T-helper 22 cell (primary cell): ENCODE results near the gene CACNA2D4.
A peak's percentile ranks its signal among the peaks of the same experiment; 100 is the strongest.

Experiments used
- DNase-seq: peaks from one replicate; pipeline ENCODE4 v3.0.0-alpha.2; 2020; ENCODE audit warnings: low read depth

The CACNA2D4 gene

DNA sequence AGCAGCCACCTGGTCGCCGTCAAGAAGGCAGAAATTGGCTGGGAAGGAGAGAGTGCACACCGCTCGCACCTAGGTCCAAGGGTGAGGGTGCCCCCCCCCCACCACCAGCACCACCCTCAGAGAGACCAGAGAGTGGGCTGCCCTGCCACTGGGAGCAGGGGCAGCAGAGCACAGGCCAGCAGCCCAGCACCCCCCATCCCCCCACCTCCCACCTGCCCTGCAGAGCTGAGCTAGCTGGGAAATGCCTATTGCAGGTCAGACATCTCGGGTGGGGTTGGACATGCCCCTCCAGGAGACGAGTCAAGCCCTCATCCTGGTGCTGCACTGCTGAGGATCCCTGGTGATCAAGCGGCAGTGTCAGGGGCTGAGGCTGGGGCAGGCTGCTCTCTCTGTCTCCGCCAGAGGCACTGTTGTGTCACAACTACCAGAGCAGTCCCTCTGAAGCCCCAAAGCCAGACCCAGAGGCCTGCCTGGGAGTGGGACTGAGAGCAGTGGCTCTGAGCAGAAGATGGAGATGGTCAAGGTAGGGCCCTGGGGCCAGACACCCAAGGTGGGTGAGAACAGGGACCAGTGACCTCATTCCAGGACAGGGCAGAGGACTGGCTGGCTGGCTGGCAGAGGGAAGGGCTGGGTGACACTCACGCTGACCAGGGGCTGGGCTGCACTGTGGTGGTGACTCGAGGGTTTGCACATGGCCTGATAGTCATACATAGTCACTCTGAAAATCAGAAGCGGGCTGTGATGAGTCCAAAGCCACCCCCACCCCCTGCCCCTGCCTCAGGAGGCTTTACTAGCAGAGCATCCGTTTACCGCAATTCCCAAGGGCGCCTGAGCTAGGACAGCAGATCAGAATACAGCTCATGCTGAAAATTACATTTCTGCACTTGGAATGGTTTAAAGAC lies 117.8 kb downstream of the CACNA2D4 start:
- DNase-seq, result no peak

DNA sequence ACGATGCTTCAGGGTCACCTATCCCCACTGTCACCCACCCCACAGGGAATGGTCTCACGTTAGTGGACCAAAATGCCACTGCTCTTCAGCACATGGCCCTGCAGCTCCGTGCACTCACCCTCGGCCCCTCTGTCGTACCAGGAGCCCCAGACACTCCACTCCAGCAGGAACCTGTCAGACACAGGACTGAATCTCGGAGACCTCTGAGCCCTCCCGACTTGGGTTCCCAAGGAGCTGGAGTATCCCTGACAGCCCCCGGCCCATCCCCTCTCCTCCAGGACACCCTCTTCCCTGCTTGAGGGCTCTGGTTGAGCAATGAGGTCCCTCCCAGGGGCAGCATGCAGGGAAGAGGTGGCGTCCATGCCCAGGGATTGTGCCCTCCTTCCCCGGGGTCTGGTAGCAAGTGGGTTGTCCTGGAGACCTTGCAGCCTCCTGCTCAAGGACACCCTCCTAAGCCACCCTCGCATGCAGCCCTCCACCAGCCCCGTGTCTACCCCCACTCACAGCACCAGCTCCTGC lies 118.5 kb downstream of the CACNA2D4 start:
- DNase-seq, result no peak

DNA sequence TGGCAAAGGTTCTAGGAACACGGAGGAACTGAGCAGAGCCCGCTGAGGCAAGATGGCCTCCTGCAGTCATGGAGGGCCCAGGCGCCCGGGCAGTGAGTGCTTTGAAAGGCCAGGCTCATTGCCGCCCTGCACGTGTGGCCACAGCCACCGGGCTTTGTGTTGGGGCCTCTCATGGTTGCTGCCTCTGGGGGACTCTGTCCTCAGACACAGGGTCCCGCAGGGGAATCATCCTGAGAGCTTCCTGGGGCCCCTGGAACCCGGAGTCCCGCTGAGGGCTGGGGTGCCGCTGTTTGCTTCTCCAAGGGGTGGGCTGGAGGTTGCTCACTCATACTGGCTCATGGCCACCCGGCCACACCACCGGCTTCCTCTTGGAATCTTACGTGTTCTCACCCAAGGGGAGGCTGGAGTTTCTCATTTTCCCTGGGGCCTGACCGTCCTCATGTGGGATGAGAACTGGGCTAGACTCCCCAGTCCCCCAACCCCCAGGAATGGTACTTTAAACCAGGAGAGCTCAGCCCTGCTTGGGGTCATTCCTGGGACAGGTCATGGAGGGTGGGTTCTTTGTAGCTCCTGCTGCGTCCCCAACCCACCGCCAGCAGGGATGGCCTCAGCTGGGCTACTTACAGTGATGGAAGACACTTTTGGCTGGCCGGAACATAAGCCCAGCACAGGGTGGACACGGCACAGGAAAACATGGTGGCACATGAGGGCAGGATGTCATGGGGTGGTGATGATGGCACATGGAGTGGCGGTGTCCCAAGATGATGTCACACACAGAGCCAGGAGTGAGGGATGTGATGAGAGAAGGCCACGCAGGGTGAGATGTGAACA lies 119.2 kb downstream of the CACNA2D4 start:
- DNase-seq, result no peak

DNA sequence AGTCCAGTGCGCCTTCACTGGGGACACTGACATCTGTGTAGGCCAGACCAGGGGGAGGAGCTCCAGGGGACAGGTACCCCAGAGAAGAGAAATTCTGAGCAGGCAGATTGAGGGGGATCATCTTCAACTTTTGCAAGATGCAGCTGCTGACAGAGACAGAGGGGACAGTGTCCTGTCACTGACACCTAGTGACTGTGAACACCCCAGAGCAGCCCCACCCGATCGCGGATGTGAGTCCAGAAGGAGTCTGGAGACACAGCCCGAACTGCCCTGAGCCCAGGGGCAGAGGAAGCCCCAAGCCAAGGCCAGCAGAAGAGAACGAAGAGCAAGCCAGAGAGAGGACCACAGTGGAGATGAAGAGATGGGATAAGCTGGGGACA lies 119.8 kb downstream of the CACNA2D4 start:
- no peak for DNase-seq

DNA sequence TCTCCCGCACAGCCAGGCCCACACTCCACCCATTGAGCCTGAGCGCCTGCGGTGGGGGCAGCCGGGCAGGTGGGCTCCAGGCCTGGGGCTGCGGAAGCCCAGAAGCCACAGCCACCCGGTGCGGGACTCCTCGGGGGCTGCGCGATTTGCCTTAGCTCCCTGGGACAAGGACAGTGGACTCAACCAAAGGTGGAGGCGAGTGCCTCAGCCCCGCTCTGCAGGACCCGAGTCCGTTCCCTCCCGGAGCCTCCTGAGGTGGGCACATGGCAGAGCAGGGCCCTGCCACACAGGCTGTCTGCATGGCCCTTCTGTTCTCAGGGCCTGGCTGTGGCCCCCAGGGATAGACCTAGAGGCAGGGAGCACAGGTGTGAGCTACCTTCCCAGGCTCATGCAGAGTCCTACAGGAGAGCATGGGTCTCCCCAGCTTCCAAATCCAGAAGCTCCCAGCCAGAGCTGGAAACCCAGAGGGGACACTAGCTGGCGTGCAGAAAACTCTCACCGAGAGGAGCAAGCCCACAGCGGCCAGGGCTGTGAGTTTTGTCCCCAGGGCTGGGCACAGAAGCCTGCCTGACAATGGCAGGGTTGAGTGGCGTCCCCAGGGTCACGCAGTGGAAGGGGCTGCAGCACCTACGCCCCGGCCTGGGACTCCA lies 120.3 kb downstream of the CACNA2D4 start:
- no peak for DNase-seq

DNA sequence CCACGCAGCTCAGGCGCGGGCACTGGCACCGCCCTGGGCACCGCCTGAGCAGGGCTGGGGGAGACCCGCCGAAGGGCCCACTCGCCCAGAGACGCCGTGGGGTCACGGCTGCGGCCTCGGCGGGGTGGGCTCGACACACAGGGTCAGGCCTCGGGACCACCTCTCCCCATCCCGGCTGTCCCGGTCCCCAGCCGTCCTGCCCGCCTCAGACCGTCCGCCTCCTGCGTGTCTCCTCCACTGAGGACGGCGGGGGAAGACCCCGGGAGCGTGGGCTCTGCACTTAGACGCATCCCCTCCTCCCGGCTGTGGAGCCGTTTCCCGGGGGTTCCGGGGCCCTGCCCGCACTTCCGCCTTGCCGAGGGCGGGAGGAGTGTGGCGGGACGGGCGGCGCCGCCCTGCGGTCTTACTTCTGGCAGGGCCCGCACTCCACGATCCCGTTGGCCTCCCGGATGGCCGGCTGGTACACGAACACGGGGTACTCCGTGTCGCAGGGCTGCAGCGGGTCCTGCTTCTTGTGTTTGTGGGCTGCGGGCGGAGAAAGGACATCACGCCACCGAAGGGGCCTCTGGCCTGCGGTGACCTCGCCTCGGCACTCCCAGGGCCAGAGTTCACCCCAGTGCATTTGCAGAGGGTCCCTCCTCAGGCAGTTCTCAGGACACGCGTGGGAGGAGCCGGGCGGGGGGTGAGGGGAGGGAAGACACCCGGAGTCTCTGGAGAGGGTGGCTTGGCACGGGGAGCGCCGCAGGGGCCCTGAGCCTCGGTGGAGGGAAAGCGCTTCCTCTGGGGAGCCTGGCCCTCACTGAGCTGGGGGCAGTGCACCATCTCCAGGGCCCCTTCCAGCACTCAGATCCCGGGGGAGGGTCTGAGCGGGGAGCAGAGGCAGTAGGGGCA lies 121.2 kb downstream of the CACNA2D4 start:
- DNase-seq, result peak; percentile 57

DNA sequence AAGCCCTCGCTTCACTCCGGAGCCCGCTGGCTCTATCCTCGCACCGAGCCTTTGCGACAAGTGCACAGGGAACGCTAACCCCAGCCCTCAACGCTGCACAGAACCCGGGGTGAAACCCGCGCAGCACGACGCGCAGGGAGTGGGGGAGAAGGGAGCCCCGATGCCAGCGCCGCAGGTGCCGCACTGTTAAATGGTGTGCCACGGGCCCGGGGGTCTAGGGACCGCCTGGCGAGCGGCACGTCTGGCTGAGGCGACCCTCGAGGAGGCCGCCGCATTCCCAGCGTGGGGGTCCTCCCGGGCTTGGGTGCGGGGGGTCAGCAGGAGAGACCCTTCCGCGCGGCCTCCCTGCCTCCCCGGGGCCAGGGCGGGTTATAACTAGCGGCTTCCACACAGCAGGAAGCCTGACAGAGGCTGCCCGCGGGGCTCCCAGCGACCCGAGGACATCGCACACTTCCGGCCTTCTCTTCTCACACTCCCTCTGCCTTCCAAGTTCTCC lies 121.9 kb downstream of the CACNA2D4 start:
- DNase-seq, result no peak

DNA sequence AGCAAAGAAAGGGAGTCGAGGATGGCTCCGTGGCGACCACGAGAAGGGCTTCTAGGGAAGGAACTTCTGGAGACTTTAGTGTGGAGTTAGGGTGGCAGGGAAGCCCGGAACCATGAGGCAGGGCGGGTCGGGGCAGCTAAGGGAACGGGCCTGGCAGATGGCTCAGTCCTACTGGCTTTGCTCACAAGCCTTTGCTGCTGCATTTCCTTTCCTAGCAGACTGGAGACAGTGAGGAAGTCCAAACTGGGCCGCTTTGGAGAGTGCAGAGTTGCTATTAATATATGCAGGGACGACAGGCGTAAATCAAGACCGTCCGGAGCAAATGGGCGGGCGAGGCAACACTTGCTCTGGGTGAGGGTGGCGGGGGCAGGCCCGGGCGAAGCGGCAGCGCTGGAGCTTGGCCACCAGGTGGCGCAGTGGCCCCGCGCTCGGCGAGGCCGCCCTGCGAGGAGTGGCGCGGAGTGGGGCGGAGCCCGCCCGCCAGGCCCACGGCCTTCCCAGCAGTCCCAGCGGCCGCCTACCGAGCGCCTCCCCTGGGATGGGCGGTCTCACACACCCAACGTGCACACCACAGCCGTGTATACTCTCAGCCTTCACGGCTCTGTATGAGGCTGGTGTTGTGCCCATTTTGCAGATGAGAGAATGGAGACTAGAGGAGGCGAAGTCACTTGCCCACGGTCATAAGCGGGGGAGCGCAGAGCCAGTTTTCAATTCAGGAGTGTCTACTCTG lies 122.5 kb downstream of the CACNA2D4 start:
- peak; percentile 87 for DNase-seq

DNA sequence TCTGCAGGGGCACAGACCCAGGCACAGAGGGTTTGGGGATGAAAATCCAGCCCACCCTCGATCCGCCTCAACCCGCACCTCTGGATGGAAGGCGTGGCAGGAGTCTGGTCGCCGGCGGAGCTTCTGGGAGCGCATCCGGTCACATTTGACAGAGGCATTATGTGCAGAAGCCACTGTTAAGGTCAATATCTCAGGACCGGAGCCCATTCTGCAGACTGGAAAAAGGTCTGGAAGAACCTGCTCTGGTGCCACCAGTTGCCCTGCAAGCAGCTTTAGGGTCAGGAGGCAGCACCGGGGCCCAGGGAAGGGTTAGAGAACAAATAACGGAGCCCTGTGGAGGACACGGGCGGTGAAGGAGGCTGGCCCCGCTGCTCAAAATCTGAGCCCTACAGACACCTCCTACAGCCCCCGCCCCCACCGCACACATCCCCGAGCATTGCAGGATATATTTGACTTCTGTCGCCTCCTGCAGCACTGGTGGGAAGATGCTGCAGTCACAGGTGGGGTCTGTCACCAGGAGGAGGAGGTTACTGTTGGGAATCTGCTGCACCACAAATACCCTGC lies 123.1 kb downstream of the CACNA2D4 start:
- no peak for DNase-seq

DNA sequence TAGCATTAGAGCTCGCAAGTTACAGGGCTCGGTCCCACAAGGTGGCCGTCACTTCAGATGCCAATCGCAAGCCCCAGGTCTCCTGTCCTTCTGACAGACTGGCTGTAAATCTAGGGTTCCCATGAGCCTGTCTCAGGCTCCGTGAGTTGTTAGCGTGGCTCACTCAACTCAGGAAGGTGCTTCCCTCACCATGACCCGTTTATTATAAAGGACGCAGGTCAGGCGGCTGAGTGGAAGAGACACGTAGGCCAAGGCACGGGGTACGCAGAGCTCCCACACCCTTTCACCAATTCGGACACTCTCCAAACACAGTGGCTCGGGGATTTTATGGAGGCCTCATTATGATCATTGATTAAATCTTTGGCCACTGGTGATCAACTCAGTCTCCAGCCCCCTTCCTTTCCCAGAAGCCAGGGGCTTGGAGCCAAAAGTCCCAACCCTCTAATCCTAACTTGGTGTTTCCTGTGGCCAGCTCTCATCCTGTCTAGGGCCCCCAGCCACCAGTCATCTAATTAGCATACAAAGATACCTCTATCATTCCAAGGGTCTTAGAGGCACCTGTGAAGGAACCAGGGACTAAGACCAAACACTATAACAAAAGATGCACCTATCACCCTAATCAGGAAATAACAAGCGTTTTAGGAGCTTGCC lies 123.9 kb downstream of the CACNA2D4 start:
- no peak for DNase-seq

DNA sequence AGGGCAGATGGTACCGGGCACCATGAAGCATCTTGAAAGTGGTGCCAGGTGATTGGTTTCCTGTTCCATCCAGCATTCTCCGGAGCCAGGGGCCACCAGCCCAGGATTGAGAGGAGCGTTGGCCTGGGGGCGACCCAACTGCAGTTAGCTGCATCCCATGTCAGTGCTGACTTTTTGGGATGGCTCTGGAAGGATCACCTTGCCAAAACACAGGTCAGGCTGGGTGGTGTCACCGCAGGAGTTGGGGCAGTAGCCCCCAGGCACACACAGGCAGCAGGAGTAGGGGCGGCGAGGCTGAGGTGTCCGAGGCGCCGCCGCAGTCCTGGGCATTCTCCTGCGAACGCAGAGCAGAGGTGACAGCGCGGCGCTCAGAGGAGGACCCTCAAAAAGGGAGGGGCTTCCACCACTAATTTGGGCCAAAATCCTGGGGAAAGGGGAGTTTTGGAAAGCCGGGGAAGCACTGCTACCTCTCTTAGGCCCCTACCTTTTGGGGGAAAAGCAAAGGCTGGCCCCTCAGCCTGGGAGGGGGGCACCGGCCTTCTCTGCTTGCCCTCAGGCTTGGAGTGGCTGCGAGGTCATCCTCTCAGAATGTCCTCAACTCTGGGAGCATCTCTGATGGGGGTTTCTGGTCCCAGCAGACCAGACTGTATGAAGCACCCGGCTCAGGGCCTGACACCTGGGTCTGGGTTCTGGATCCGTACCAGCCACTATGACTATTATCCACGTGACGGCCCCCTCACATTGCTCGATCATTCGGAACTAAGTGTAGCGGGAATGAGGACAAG lies 124.8 kb downstream of the CACNA2D4 start:
- DNase-seq, result no peak

DNA sequence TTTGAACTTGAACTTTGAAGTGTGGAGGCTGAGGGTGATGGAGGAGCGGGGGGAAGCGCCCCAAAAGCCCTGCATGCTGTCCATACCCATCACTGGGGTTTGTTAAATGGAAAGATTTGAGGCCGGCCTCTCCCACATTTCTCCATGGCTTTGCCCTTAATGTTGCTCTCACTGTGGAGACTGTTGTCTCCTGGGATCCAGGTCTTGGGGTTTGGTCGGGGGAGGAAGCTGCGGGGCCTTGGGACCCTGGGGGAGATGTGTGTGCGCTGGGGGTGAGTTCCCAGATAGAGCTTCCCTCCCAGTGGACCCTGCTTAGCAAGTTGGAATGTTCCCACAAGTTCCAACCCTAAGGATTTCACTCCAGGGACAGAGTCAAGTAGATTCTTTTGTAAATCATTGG lies 126.0 kb downstream of the CACNA2D4 start:
- no peak for DNase-seq

DNA sequence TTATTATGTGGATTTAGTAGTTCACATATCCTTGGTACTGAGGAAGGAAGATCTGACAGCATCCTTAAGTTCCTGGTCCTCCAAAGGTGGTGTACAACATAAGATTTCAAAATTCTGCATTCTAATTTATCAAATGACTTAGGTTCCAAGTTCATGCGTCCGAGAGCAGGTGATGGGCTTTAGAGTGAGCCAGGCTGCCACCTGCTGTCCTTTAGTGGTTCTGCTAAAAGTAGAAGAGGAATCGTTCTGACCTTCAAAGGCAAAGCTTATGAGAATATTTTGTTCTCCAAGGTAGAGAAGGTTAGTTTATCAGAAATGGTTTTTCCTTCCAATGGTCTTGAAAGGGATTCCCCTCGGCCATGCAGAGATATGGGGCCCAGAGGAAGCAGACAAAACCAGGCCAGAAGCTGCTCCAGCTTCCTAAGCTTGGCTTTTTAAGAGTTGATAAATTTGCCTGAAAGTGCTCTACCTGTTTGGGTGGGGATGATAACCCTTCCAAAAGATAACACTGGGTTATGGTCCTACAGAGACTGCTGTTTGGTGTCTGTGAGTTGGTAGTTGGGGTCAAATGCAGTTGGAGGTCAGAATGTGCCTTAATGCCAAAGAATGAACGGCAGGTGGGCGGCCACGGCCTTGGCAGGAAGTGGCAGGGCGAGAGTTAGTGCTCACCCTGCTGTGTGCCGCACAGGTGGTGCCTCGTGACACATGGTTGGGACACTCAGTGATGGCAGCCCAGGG lies 127.2 kb downstream of the CACNA2D4 start:
- DNase-seq, result peak; percentile 33

DNA sequence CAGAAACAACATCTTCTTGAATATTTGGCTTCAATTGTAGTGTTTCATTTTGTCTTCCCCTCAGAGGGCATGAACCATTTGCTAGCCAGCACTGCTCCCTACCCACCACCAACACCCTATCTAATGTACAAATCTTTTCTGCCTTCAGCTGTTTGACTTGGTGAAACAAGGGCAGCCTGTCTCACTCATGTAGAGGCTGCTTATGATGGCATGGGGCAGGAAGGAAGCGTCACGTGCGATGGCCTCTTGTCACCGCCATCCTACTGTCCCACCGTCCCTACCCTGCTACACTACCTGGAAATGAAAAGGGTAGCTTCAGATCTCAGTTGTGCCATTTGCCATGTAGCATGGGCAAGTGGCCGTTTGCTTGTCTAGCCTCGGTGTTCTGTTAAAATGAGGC lies 128.0 kb downstream of the CACNA2D4 start:
- DNase-seq, result no peak

DNA sequence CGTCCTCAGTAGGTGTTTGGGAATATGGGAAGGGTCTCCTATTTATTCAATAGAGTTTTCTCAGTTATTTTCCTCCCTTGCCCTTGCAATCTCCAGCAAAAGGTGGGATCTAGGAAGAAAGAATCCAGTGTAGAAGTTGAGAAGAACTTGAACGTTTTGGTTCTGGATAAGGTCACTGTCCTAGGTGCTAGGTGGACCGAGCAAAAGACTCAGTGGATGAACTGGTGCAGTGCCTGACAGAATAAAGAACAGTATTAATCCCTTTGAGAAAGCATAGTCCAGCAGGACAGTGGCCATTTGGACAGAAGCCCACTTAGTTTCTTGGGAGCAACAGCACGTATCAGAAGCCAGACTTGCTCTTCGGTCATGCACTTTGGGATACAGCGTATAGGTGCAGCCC lies 130.7 kb downstream of the CACNA2D4 start:
- no peak for DNase-seq

DNA sequence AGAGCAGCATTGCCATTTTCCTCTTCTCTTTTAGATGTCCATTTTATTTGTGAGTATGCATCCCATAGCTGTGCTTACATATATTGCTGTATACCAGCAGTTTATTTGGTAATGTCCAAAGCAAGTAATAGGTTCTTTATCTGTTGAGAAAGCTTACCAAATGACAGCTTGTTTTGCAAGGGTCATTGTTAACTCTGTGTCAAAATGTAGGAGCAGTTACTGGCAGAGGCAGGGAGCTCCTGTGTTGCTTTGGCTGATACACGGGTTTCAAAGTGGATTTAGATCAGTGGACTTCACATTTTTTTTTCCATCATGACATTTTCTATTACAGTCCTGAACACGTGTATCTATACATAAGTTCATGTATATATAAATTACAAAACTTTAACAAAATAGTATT lies 136.2 kb downstream of the CACNA2D4 start:
- DNase-seq, result no peak

DNA sequence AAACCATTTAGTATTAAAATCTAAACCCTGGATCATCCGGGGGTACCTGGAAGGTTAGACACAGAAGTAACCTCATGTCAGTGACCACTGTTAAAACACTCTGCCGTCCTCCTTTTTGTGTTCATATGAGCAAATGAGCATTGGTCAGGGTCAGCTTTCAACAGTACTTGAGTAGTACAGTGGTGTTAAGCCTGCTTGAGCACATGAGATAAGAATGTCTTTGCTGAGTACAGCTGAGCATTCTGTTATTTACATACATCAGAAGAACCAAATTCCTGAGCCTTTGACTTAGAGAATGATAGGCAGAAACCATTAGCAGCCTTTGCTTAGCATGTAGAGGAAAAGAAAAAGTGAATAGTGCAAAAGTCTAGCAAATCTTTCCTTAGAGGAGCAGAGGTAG lies 136.7 kb downstream of the CACNA2D4 start:
- DNase-seq, result no peak

DNA sequence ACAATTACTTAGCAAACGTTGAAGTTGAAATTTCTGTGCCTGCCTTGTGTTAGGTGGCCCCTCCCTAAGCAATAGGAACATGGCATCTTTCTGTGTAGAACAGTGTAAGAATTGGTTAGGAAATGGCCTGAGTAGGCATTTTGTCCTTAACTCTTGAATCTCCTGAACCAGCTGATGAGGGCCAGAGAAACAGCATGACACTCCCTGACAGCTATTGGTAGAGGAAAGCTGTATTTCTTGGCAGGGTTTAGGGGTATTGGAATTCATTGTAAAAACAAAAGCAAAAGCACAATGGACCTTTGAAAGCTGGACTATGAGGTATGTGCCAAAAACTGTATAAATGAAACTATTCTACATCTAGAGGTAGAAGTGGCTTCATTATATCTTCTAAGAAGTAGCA lies 138.7 kb downstream of the CACNA2D4 start:
- no peak for DNase-seq
